HG02884 (cell line): ENCODE results near the gene UBA52.
A peak's percentile ranks its signal among the peaks of the same experiment; 100 is the strongest.

ENCODE experiments used
- ATAC-seq: cut with Tn5 transposase; IDR thresholded peaks from one replicate; pipeline ENCODE4 v1.9.1; 2021; ENCODE audit warnings: mild to moderate bottlenecking, moderate library complexity; ENCODE audit not compliant: unreplicated experiment

UBA52 gene

DNA sequence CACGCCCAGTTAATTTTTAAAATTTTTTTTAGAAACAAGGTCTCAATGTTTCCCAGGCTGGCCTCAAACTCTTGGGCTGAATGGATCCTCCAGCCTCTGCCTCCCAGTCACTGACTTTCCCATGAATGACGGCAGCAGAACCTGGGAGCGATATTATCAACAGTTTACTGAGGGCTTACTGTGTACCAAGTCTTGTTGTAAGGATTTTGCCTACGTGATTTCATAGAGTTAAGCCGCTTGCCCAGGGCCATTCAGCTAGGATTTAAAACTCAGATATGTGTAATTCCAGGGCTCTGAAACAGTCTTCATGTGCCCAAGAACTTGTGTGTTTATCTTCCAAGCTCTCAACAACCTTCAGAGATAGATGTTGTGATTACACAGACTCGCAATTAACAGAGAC lies 20.0 kb upstream of the UBA52 start:
- ATAC-seq: no peak

DNA sequence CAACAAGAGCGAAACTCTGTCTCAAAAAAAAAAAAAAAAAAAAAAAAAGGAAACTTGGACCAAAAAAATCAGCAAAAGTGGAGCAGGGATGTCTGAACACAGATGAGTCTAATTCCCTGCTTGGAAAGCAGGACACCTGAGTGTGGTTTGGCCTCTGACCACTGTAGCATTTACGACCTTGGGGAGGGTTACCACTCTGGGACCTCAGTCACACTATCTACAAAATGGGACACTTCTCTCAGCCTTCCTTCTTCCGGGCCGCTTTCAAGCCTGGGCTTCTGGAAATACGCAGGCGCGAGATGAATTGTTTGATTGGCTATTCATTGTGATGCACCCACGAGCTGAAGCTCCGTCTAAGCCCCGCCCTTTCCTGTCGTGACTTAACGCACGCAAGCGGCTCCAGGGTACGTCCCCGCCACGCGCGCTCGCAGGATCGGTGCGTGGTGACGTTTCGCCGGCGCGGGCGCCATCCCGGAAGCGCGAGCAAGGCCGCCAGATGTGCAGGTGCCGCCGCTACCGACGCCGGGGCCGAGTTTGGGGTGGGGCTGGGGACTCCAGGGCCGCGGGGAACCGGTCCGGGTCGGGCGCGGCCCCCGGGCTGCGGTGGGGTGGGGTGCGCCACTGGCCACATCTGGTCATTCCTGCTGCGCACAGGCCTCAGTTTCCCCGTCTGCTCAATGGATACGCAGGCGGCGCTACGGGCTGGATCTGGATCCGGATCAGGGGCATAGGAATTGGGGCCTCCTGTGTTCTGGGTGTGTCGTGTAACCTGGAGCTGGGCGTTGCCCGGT lies 14.1 kb upstream of the UBA52 start, which contains the start of gene KXD1:
TSS of gene KXD1 (plus strand) at position 460 of the 791 bp plus-strand sequence. CDS start 4,187 bp downstream, outside the sequence.
- peak; percentile 84 for ATAC-seq

GRCh38 chr19:18558202-18558555 lies 13.5 kb upstream of the UBA52 start:
- ATAC-seq: no peak

- ATAC-seq: no peak
These were observed 13.1 kb upstream of the UBA52 start for GRCh38 chr19:18558604-18559003.

GRCh38 chr19:18559685-18560084 lies 12.0 kb upstream of the UBA52 start:
- no peak for ATAC-seq

DNA sequence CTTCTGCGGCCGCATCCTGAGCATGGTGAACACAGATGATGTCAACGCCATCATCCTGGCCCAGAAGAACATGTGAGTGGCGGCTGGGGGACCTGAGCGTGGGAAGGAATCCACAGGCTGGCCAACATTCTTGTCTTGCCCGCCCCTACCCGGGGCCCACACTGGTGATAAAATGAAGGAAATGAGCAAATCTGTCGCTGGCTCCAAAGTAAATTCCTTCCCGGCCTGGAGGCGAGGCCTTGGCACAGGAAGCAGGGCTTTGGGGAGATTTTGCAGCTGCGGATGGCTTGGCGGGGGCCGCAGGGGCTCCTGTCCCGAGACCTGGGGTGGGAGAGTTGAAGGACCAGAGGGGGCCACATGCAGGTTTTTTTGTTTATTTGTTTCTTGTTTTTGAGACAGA lies 9.6 kb upstream of the UBA52 start:
- ATAC-seq: no peak

GRCh38 chr19:18566953-18567352 lies 4.7 kb upstream of the UBA52 start:
- no peak for ATAC-seq

DNA sequence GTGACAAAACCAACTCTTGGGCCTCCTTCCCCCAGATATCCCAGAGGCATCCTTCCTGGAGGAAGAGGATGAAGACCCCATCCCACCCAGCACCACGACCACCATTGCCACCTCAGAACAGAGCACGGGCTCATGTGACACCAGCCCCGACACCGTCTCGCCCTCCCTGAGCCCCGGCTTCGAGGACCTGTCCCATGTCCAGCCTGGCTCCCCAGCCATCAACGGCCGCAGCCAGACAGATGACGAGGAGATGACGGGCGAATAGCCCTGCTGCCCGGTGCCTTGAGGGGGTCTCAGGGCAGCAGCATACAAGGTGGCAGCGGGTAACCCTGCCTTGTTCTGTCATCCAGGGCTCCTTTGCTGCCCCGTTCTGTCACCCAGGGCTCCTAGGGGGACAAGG lies 3.3 kb upstream of the UBA52 start:
- no peak for ATAC-seq

DNA sequence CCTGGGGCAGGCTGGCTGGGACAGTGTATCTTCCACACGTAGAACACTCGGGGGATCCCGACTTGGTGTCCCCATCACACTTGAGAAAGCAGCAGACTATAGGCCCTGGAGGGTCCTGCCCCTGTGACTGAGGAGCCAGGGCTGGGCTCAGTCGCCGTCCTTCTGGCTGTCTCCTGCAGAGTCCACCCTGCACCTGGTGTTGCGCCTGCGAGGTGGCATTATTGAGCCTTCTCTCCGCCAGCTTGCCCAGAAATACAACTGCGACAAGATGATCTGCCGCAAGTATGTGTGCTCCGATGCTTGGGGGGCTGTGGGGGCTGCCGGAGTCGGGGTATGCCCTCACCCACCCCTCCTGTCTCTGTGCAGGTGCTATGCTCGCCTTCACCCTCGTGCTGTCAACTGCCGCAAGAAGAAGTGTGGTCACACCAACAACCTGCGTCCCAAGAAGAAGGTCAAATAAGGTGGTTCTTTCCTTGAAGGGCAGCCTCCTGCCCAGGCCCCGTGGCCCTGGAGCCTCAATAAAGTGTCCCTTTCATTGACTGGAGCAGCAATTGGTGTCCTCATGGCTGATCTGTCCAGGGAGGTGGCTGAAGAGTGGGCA lies 3.1 kb downstream of the UBA52 start:
- ATAC-seq: no peak

DNA sequence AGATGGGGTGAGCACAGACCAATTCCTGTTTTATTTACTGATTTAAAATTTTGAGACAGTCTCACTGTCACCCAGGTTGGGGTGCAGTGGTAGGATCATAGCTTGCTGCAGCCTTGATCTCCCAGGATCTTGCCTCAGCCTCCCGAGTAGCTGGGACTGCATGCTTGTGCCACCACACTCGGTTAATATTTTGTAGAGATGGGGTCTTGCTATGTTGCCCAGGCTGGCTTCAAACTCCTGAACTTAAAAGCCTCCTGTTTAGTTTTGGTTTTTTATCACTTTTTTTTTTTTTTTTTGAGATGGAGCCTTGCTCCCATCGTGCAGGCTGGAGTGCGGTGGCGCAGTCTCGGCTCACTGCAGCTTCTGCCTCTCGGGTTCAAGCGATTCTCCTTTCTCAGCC lies 4.7 kb downstream of the UBA52 start:
- no peak for ATAC-seq

DNA sequence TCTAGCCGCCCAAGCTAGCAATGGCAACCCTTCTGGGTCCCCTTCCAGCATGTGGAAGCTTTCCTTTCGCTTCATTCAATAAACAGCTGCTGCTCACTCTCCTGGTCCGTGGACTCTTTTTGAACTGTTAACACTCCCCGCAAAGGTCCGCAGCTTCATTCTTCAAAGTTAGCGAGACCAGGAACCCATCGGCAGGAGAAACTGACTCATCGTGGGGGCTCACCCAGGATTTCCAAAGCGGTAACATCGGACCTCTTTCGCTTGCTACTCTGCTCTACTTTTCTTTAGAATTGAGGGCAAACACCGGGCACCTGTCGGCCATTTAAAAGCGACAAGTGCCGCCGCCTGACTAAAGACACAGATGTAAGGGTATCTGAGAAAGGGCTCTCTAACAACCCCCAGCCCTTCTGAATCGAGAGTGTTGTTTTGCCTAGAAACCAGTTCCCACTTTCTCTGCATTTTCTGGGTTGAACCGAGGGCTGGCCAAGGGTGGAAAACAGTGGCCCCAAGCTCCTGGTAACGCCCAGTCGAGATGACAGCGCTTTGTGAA lies 5.8 kb downstream of the UBA52 start:
- ATAC-seq: no peak

DNA sequence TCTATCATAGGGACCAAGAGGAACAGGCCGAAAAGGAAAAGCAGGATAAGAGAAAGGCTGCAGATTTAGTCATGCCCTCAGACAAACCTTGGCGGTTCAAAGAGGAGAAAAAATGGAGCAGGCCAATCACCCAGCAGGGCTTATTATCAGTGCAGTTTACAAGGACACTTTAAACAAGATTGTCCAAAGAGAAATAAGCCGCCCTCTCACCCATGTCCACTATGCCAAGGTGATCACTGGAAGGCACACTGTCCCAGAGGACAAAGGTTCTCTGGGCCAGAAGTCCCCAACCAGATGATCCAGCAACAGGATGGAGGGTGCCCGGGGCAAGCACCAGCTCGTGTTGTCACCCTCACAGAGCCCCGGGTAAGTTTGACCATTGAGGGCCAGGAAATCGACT lies 8.7 kb downstream of the UBA52 start:
- ATAC-seq: no peak

- ATAC-seq: no peak
These were observed 14.6 kb downstream of the UBA52 start for GRCh38 chr19:18586306-18586705.

- no peak for ATAC-seq
These were observed 15.9 kb downstream of the UBA52 start for GRCh38 chr19:18587561-18587960.

GRCh38 chr19:18587962-18588610 lies 16.4 kb downstream of the UBA52 start:
- no peak for ATAC-seq

GRCh38 chr19:18588611-18589379 lies 17.1 kb downstream of the UBA52 start, which contains the start of gene REX1BD:
TSS of gene REX1BD (plus strand) at chr19:18588798. CDS start at chr19:18588802, 4 bp downstream.
- peak; percentile 69 for ATAC-seq

DNA sequence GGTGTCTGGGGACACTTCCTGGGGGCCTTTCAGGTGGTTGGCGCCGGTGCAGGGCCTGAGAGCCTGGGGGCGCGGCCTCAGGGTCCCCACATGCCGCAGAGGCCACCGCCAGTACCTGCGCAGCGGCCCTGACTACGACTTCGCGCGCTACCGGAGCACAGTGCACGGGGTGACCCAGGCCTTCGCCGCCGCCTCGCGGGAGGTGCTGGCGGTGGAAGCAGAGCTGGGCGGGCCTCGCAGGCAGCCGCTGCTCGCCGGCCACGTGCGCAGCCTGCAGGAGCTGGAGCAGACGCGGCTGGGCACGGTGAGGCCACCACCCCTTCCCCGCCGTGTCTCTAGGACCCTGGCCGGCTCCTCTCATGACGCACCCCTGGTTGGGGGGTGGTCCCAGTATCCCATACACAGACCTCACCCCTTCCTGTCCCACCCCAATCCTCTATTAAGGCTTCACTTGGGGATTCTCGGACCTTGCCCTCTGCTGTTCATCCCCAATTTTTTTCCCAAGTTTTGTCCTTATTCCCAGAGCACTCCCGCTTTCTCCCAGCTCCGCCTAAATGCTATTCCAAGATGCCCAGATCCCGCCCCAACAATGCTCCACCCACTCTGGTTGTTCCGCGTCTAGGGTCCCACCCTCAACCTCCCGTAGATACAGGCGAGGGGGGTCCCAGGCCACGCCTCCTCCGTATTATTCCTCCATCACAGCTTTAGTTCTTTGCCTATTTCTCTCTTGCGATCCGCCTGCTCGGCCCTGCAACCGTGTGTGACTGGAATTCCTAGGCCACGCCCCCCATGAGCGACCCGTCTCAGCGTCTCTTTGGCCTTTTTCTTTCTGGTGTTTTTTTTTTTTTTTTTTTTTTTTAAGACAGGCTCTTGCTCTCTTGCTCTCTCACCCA lies 18.0 kb downstream of the UBA52 start:
- ATAC-seq: peak; percentile 24

- no peak for ATAC-seq
These were observed 18.9 kb downstream of the UBA52 start for GRCh38 chr19:18590273-18591272.
